HepG2 (cell line): ENCODE data around the gene C16orf87. TPM values are rescaled to one million over a fixed set of nuclear protein-coding genes. Genes with fewer than 3 reads are reported as not detected.
A peak's percentile ranks its signal among the peaks of the same experiment; 100 is the strongest.

Source experiments
- CEBPB ChIP-seq: IDR thresholded peaks from 2 replicates; pipeline ENCODE4 v1.6.1; 2011; ENCODE audit warnings: low read depth, low read length, improper control_type of control experiment, borderline replicate concordance
- CENPT ChIP-seq: sonication (generic); formaldehyde crosslinking; IDR thresholded peaks from 2 replicates; pipeline ENCODE4 v1.8.0; 2022; ENCODE audit warnings: low read depth, mild to moderate bottlenecking, moderate library complexity, missing genetic modification reagents
- ESRRA ChIP-seq: sonication (generic); formaldehyde crosslinking; IDR thresholded peaks from 2 replicates; pipeline ENCODE4 v1.5.1; 2020; ENCODE audit warnings: mild to moderate bottlenecking, low read depth, missing genetic modification reagents
- FOSL2 ChIP-seq: sonication (generic); formaldehyde crosslinking; IDR thresholded peaks from 2 replicates; pipeline ENCODE4 v1.4.0; 2020; ENCODE audit warnings: missing genetic modification reagents
- KIAA2018 ChIP-seq: sonication (generic); formaldehyde crosslinking; IDR thresholded peaks from 2 replicates; pipeline ENCODE4 v1.5.0; 2020; ENCODE audit warnings: mild to moderate bottlenecking, missing genetic modification reagents, borderline replicate concordance
- MLX ChIP-seq: IDR thresholded peaks from 2 replicates; pipeline ENCODE4 v1.6.1; 2016
- ZFP1 ChIP-seq: IDR thresholded peaks from 2 replicates; pipeline ENCODE4 v1.6.1; 2016
- ZNF260 ChIP-seq: sonication (generic); formaldehyde crosslinking; IDR thresholded peaks from 2 replicates; pipeline ENCODE4 v1.4.0; 2020; ENCODE audit warnings: missing genetic modification reagents, low read depth, mild to moderate bottlenecking, borderline replicate concordance
- ZNF407 ChIP-seq: sonication (generic); formaldehyde crosslinking; IDR thresholded peaks from one replicate; pipeline ENCODE4 v1.5.1; 2020; ENCODE audit warnings: mild to moderate bottlenecking, missing genetic modification reagents; ENCODE audit errors: not compliant biosample characterization
- ZNF451 ChIP-seq: sonication (generic); formaldehyde crosslinking; IDR thresholded peaks from 2 replicates; pipeline ENCODE4 v1.5.0; 2020; ENCODE audit warnings: mild to moderate bottlenecking, missing genetic modification reagents
- polyA plus RNA-seq, 8 experiments: library from polyadenylated mRNA; depleted of rRNA in 3 of 8; stranded (reverse) in 7 of 8; unstranded in 1 of 8; fragments of >200 nt; fragmentation: Illumina TruSeq in 4 of 8; extraction: Trizol in 4 of 8; gene quantifications; 2 replicates each; pipeline versions ENCODE4 v1.2.1 to v1.2.3, GENCODE V29; 2011 to 2016; ENCODE audit warnings: low read depth in 4 of 8, missing spikeins in 1 of 8, mixed read lengths in 1 of 8; ENCODE audit not compliant: insufficient read depth in 1 of 8
- total RNA-seq, 5 experiments: library from RNA; depleted of rRNA; stranded (reverse); fragments of >200 nt; fragmentation: Illumina TruSeq; extraction: Trizol; gene quantifications; 2 replicates each; pipeline ENCODE4 v1.2.3, GENCODE V29; 2016; ENCODE audit warnings: low read depth in 1 of 5

Gene C16orf87
- total and polyA plus RNA-seq, 2 of the 13 experiments (the other 11 are each of a cell fraction or from before 2014, with no cell fraction given): 8.6 to 19.5 TPM

- TF ChIP-seq KIAA2018 (CRISPR knock-in tag) (no peak), ZNF451 (CRISPR knock-in tag) (peak; percentile 87), FOSL2 (CRISPR knock-in tag) (peak; percentile 28; the same call in 1 of the 2 replicates), ZFP1 (CRISPR knock-in tag) (no peak), CENPT (no peak), ZNF260 (CRISPR knock-in tag) (no peak), CEBPB (no peak), MLX (CRISPR knock-in tag) (no peak), ESRRA (peak; percentile 62; the same call in 1 of the 2 replicates), ZNF407 (CRISPR knock-in tag) (peak; percentile 71)
Measured at GRCh38 chr16:46789499-46790414, 41.2 kb downstream of the C16orf87 start (continued).
